Spleen (tissue), 11 donors: ENCODE measurements around the gene WNK2. TPM values are rescaled to one million over a fixed set of nuclear protein-coding genes. Genes with fewer than 3 reads are reported as not detected.

Source experiments
- DNase-seq: peaks from one replicate; pipeline ENCODE4 v3.0.0-alpha.2; 2020
- H3K27ac ChIP-seq, 8 donors: fragments of 200-600 bp; sonication (generic) in 7 of 8; 1 replicate in 4 of 8; 2 replicates in 4 of 8; pipeline versions ENCODE4 v1.5.0 to v1.8.0; 2016 to 2021; ENCODE audit warnings: inconsistent platforms in 4 of 8, mild to moderate bottlenecking in 4 of 8, moderate library complexity in 1 of 8
- H3K27me3 ChIP-seq, 7 donors: fragments of 200-600 bp; sonication (generic) in 6 of 7; replicated peaks in 1 of 7; 1 replicate in 4 of 7; 2 replicates in 3 of 7; pipeline versions ENCODE4 v1.5.0 to v1.8.0; 2016 to 2021; ENCODE audit warnings: inconsistent platforms in 3 of 7, mild to moderate bottlenecking in 1 of 7
- H3K36me3 ChIP-seq, 6 donors: fragments of 200-600 bp; sonication (generic) in 5 of 6; 1 replicate in 4 of 6; 2 replicates in 2 of 6; pipeline versions ENCODE4 v1.5.0 to v1.8.0; 2016 to 2021; ENCODE audit warnings: inconsistent platforms in 2 of 6
- H3K4me1 ChIP-seq, 6 donors: fragments of 200-600 bp; sonication (generic) in 5 of 6; 1 replicate in 3 of 6; 2 replicates in 3 of 6; pipeline versions ENCODE4 v1.5.0 to v1.8.0; 2016 to 2021; ENCODE audit warnings: inconsistent platforms in 3 of 6
- H3K4me3 ChIP-seq, 8 donors: fragments of 200-600 bp; sonication (generic) in 7 of 8; 1 replicate in 4 of 8; 2 replicates in 4 of 8; pipeline versions ENCODE4 v1.5.0 to v1.8.0; 2016 to 2021; ENCODE audit warnings: inconsistent platforms in 4 of 8, mild to moderate bottlenecking in 4 of 8, moderate library complexity in 2 of 8
- H3K9me3 ChIP-seq, 8 donors: fragments of 200-600 bp; sonication (generic) in 7 of 8; 1 replicate in 4 of 8; 2 replicates in 4 of 8; pipeline versions ENCODE4 v1.5.0 to v1.8.0; 2016 to 2021; ENCODE audit warnings: inconsistent platforms in 4 of 8
- POLR2A ChIP-seq, 3 donors: fragments of 450-650 bp; IDR thresholded peaks; one replicate each; pipeline ENCODE4 v1.5.1; 2017; ENCODE audit warnings: antibody characterized with exemption in 3 of 3, mild to moderate bottlenecking in 1 of 3
- POLR2AphosphoS5 ChIP-seq, 3 donors: sonication (generic); formaldehyde crosslinking; IDR thresholded peaks; one replicate each; pipeline ENCODE4 v1.5.1; 2017; ENCODE audit warnings: antibody characterized with exemption in 3 of 3
- WGBS, 5 donors: extraction: QIAGEN DNeasy Blood & Tissue Kit in 3 of 5; methylation state at CpG; one replicate each; pipeline versions ENCODE4 v1.1.5 to v1.1.7; 2013 to 2018; 5-methylcytosine and 5-hydroxymethylcytosine counted together
- intact Hi-C: fragments of 100-400 bp; cut with DNase I; formaldehyde crosslinking; loops from one replicate; pipeline ENCODE4 v1.15.0; 2023; ENCODE audit warnings: low total_unique reads
- polyA plus RNA-seq, 3 donors: library from polyadenylated mRNA; stranded (reverse); fragments of 200-250 nt; gene quantifications; one replicate each; pipeline ENCODE4 v1.2.1, GENCODE V29; 2013
- total RNA-seq, 7 donors: library from RNA; depleted of rRNA in 3 of 7; stranded (reverse); fragments of >200 nt in 3 of 7; fragmentation: NEBNext Ultra II Directional in 4 of 7; extraction: Animal tissue kit (Norgen Biotek cat#: 25700) in 4 of 7; gene quantifications; one replicate each; pipeline versions ENCODE4 v1.1.0 to v1.2.1, GENCODE V29; 2016 to 2021
- TF ChIP-seq, protein P1 (sequence below), 11 experiments: fragments of 200-600 bp in 7 of 11; fragments of 450-650 bp in 4 of 11; sonication (generic) in 4 of 11; IDR thresholded peaks in 8 of 11; conservative IDR thresholded peaks in 3 of 11; 1 replicate in 7 of 11; 2 replicates in 4 of 11; pipeline versions ENCODE4 v1.4.0 to v1.8.0; 2016 to 2021; ENCODE audit warnings: antibody characterized with exemption in 11 of 11, inconsistent platforms in 4 of 11, mild to moderate bottlenecking in 1 of 11
- donor health status: healthy with polysubstance abuse.
- donor health status: DM: no; HTN: no; CAD: no; lungs with moderate emphysema.
- donor health status: DM: no; HTN: no; CAD: no.
- donor health status: Bipolar disorder and iron deficiency.
- donor health status: healthy.
- donor health status: DM: no; HTN: no; CAD: no.
- donor health status: DM: yes; HTN: yes; CAD: no.

The WNK2 gene
- total and polyA plus RNA-seq, 10 donors = 1.8 to 20.0 (median 7.3) TPM

DNA sequence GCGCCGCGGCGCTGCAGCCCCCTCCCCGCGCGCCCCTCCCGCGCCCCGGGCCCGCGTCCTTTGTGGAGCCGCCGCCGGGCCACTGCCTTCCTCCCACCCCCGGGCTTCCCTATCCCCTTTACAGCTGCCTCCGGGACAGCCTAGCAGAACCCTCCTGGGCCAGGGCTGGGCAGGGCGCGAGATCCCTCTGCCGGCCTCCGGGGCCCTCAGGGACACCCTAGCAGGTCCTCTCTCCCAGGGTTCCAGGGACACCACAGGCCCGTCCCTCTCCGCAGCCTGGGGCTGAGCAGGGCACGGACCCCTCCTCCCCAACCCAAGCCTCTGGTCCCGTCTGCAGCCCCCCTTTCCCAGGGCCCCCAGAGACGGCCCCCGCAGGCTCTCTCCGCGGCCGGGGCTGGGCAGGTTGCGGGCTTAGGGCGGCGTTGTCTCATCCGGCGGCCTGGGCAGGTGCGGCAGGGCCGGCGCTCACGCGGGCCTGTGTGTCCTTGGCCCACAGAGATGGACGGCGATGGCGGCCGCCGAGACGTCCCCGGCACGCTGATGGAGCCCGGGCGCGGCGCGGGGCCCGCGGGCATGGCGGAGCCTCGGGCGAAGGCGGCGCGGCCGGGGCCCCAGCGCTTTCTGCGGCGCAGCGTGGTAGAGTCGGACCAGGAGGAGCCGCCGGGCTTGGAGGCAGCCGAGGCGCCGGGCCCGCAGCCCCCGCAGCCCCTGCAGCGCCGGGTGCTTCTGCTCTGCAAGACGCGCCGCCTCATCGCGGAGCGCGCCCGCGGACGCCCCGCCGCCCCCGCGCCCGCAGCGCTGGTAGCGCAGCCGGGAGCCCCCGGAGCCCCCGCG is 710 bp downstream of the WNK2 start:
- WGBS, 5 donors = 2 to 6% (median 4%) methylated on average over 24 to 97 of the region's 97 CpGs
- intact Hi-C loops = no loop called here
- Histone ChIP-seq H3K4me1 (peaks cover 5 to 32% (median 22%) of the 10 kb centered on the region in 6 donors), H3K27me3 (peaks cover 0 to 70% (median 26%) of the 10 kb centered on the region in 7 donors), H3K27ac (peak overlapping the region in 1 of 8 donors; percentile 11), H3K36me3 (no peaks in the 10 kb centered on the region), H3K4me3 (peak overlapping the region; percentile 28 to 74 (median 55)), H3K9me3 (no peaks in the 10 kb centered on the region)
- no peak for DNase-seq
- no peak for TF ChIP-seq POLR2A (IDR thresholded peaks at IDR 0.05)
- TF ChIP-seq, protein P1, sequence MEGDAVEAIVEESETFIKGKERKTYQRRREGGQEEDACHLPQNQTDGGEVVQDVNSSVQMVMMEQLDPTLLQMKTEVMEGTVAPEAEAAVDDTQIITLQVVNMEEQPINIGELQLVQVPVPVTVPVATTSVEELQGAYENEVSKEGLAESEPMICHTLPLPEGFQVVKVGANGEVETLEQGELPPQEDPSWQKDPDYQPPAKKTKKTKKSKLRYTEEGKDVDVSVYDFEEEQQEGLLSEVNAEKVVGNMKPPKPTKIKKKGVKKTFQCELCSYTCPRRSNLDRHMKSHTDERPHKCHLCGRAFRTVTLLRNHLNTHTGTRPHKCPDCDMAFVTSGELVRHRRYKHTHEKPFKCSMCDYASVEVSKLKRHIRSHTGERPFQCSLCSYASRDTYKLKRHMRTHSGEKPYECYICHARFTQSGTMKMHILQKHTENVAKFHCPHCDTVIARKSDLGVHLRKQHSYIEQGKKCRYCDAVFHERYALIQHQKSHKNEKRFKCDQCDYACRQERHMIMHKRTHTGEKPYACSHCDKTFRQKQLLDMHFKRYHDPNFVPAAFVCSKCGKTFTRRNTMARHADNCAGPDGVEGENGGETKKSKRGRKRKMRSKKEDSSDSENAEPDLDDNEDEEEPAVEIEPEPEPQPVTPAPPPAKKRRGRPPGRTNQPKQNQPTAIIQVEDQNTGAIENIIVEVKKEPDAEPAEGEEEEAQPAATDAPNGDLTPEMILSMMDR (IDR thresholded peaks at IDR 0.05 in 8 of 11, conservative IDR thresholded peaks at IDR 0.05 in 3 of 11) = no peak

GRCh38 chr9:93185266-93186214 is 1.6 kb downstream of the WNK2 start:
- no peak overlapping the region for H3K27ac ChIP-seq
- WGBS, 5 donors = 61 to 91% (median 68%) methylated on average over 24 to 61 of the region's 61 CpGs
- H3K27me3 ChIP-seq = peaks cover 0 to 66% (median 26%) of the 10 kb centered on the region in 7 donors
- H3K9me3 ChIP-seq = no peaks in the 10 kb centered on the region
- H3K36me3 ChIP-seq = no peaks in the 10 kb centered on the region
- peaks cover 5 to 32% (median 22%) of the 10 kb centered on the region in 6 donors for H3K4me1 ChIP-seq
- TF ChIP-seq, protein P1 (IDR thresholded peaks at IDR 0.05 in 8 of 11, conservative IDR thresholded peaks at IDR 0.05 in 3 of 11) = no peak
- TF ChIP-seq POLR2AphosphoS5 (IDR thresholded peaks at IDR 0.05) (no peak), POLR2A (IDR thresholded peaks at IDR 0.05) (no peak)
- DNase-seq = no peak
- intact Hi-C loops = no loop called here
- peak overlapping the region in 4 of 8 donors; percentile 53 to 74 (median 58) for H3K4me3 ChIP-seq

- Histone ChIP-seq H3K36me3 (no peaks in the 10 kb centered on the region), H3K4me3 (no peak overlapping the region), H3K27ac (no peak overlapping the region), H3K4me1 (peaks cover 5 to 32% (median 22%) of the 10 kb centered on the region in 6 donors), H3K27me3 (peaks cover 0 to 57% (median 26%) of the 10 kb centered on the region in 7 donors), H3K9me3 (no peaks in the 10 kb centered on the region)
- no peak for DNase-seq
- 73 to 94% (median 88%) methylated on average over 14 to 16 of the region's 16 CpGs for WGBS, 5 donors
- TF ChIP-seq, protein P1 (IDR thresholded peaks at IDR 0.05 in 8 of 11, conservative IDR thresholded peaks at IDR 0.05 in 3 of 11) = no peak
- TF ChIP-seq POLR2AphosphoS5 (IDR thresholded peaks at IDR 0.05) (no peak), POLR2A (IDR thresholded peaks at IDR 0.05) (no peak)
- intact Hi-C loops = no loop called here
Observed at GRCh38 chr9:93186215-93186945, 2.4 kb downstream of the WNK2 start.
